ENCODE results near the gene ACSL3. TPM values are rescaled to one million over a fixed set of nuclear protein-coding genes. Genes with fewer than 3 reads are reported as not detected.

ACSL3 gene
- total RNA-seq, 1 experiment from 2014 or later, result 181 TPM

GRCh38 chr2:222884805-222885424 lies 24.1 kb downstream of the ACSL3 start:
- peaks cover 27% of the 10 kb centered on the region for H3K36me3 Mint-ChIP-seq (ENCODE audit: insufficient read depth, unreplicated experiment)
- no peaks in the 10 kb centered on the region for H3K27me3 Mint-ChIP-seq (ENCODE audit: insufficient read depth, unreplicated experiment)
- intact Hi-C loops (cut with micrococcal nuclease; ENCODE audit: unreplicated experiment), result no loop called here
- TF ChIP-seq CTCF (IDR thresholded peaks at IDR 0.05; ENCODE audit: insufficient read depth in 1 of 2, low read depth in 1 of 2, low read length in 1 of 2, severe bottlenecking in 1 of 2, unreplicated experiment in 1 of 2), result no peak
- no peak overlapping the region for H3K27ac Mint-ChIP-seq (ENCODE audit: unreplicated experiment)
- POLR2A ChIA-PET, result no interaction called here
- H3K4me3 ChIP-seq (ENCODE audit: low read depth, low read length), result no peak overlapping the region
- no peaks in the 10 kb centered on the region for H3K27me3 ChIP-seq (replicated peaks; ENCODE audit: control insufficient read depth, insufficient read depth, low read length)
- CTCF ChIA-PET, result interaction anchor here (0.6 to 0.8 kb wide), 2 partner anchors 15 to 18 kb away, joined by 3 read pairs; no protein-coding TSS in a partner anchor
- H3K4me3 Mint-ChIP-seq (ENCODE audit: unreplicated experiment), result no peak overlapping the region
- peaks cover 35% of the 10 kb centered on the region for H3K4me1 Mint-ChIP-seq (ENCODE audit: low read depth, unreplicated experiment)
- BruUV-seq (replicated peaks), result no TSS peak
- DNase-seq, result no peak
- H3K4me1 ChIP-seq, result peaks cover 18% of the 10 kb centered on the region
- H3K36me3 ChIP-seq (ENCODE audit: control insufficient read depth, insufficient read depth, low read length), result no peaks in the 10 kb centered on the region; the same call in none of the 2 replicates
- no peaks in the 10 kb centered on the region for H3K9me3 Mint-ChIP-seq (ENCODE audit: unreplicated experiment)
- H3K9me3 ChIP-seq, result peaks cover 7% of the 10 kb centered on the region; the same call in 1 of the 2 replicates

DNA sequence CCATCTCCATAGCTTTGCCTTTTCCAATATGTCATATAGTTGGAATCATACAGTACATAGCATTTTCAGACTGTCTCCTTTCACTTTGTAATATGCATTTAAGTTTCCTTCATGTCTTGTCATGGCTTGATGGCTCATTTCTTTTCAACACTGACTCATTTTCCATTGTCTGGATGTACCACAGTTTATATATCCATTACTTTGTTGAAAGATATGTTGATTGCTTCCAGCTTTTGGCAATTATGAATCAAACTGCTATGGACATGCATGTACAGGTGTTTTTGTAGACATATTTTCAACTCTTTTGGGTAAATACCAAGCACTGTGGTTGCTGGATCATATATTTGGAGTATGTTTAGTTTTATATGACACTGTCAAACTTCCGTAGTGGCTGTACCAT lies 26.3 kb downstream of the ACSL3 start:
- no peaks in the 10 kb centered on the region; the same call in none of the 2 replicates for H3K36me3 ChIP-seq (ENCODE audit: control insufficient read depth, insufficient read depth, low read length)
- no TSS peak for BruUV-seq (replicated peaks)
- Mint-ChIP-seq H3K4me1 (ENCODE audit: low read depth, unreplicated experiment) (peaks cover 46% of the 10 kb centered on the region), H3K27ac (ENCODE audit: unreplicated experiment) (no peak overlapping the region), H3K27me3 (ENCODE audit: insufficient read depth, unreplicated experiment) (no peaks in the 10 kb centered on the region), H3K9me3 (ENCODE audit: unreplicated experiment) (no peaks in the 10 kb centered on the region), H3K4me3 (ENCODE audit: unreplicated experiment) (no peak overlapping the region), H3K36me3 (ENCODE audit: insufficient read depth, unreplicated experiment) (peaks cover 27% of the 10 kb centered on the region)
- H3K9me3 ChIP-seq, result peaks cover 2% of the 10 kb centered on the region; the same call in 1 of the 2 replicates
- ChIA-PET CTCF (no interaction called here), POLR2A (no interaction called here)
- TF ChIP-seq CTCF (IDR thresholded peaks at IDR 0.05; ENCODE audit: insufficient read depth in 1 of 2, low read depth in 1 of 2, low read length in 1 of 2, severe bottlenecking in 1 of 2, unreplicated experiment in 1 of 2), result no peak
- no peaks in the 10 kb centered on the region for H3K27me3 ChIP-seq (replicated peaks; ENCODE audit: control insufficient read depth, insufficient read depth, low read length)
- H3K4me3 ChIP-seq (ENCODE audit: low read depth, low read length), result no peak overlapping the region
- peaks cover 21% of the 10 kb centered on the region for H3K4me1 ChIP-seq
- DNase-seq, result no peak
- intact Hi-C loops (cut with micrococcal nuclease; ENCODE audit: unreplicated experiment), result no loop called here

DNA sequence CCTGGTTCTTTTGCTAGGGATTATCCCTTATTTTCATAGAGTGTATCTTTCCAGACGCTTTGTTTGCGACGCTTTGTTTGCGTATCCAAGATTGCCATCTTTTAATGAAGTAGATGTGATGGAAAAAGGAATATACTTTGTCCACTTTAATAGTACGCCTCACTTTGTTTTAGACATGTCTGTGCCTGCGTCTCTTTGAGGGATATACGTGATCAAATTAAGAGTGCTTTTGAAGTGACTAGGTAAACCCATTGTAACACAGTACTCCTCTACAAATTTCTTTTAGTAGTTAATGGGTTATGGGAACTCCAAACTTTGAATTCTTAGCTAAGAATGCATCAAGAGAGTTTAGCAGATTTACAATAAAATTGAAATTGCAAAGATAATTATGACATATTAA lies 27.9 kb downstream of the ACSL3 start:
- H3K4me1 ChIP-seq, result peaks cover 27% of the 10 kb centered on the region
- Mint-ChIP-seq H3K4me3 (ENCODE audit: unreplicated experiment) (no peak overlapping the region), H3K9me3 (ENCODE audit: unreplicated experiment) (no peaks in the 10 kb centered on the region), H3K4me1 (ENCODE audit: low read depth, unreplicated experiment) (peaks cover 58% of the 10 kb centered on the region), H3K27me3 (ENCODE audit: insufficient read depth, unreplicated experiment) (no peaks in the 10 kb centered on the region), H3K36me3 (ENCODE audit: insufficient read depth, unreplicated experiment) (peaks cover 16% of the 10 kb centered on the region), H3K27ac (ENCODE audit: unreplicated experiment) (no peak overlapping the region)
- no peaks in the 10 kb centered on the region; the same call in none of the 2 replicates for H3K36me3 ChIP-seq (ENCODE audit: control insufficient read depth, insufficient read depth, low read length)
- no peak overlapping the region for H3K4me3 ChIP-seq (ENCODE audit: low read depth, low read length)
- intact Hi-C loops (cut with micrococcal nuclease; ENCODE audit: unreplicated experiment), result no loop called here
- TSS peak; percentile 16 for BruUV-seq (replicated peaks)
- ChIA-PET CTCF (no interaction called here), POLR2A (no interaction called here)
- no peaks in the 10 kb centered on the region for H3K9me3 ChIP-seq
- DNase-seq, result no peak
- no peaks in the 10 kb centered on the region for H3K27me3 ChIP-seq (replicated peaks; ENCODE audit: control insufficient read depth, insufficient read depth, low read length)
- no peak for TF ChIP-seq CTCF (IDR thresholded peaks at IDR 0.05; ENCODE audit: insufficient read depth in 1 of 2, low read depth in 1 of 2, low read length in 1 of 2, severe bottlenecking in 1 of 2, unreplicated experiment in 1 of 2)

All from Caco-2 (cell line).